ENCODE measurements around the gene BTBD10.

The BTBD10 gene

DNA sequence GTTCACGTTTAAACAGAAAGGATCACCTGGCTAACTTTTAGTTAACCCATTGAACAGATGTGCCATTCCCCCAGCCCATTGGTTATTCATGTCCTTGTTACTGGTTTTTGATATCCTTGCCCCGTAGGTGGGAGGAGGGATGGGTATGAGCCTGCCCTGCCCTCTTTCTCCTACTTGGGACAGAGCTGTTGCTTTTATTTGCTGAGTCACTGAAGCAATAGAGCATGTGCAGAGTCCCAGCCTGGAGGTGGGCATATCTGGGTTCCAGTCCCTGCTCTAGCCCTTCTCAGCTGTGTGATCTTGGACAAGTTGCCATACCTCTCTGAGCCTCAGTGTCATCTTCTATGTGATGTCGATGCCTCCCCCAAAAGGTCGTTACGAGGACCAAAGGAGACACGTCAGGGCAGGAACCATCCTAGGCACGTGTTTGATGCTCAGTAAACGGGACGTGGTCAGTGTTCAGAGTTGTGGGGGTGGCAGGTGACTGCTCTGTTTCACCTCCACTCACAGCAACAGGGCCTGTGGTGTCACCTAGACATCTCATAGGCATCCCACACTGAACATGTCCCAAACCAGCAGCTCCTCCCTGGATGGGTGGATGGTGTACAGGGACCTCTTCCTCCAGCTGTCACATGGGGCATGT is 124.5 kb downstream of the BTBD10 start:
- Histone ChIP-seq H3K27ac (peak overlapping the region; percentile 54 to 65), H3K27me3 (no peaks in the 10 kb centered on the region), H3K9me3 (no peaks in the 10 kb centered on the region), H3K36me3 (no peaks in the 10 kb centered on the region), H3K4me1 (peaks cover 0 to 40% (median 28%) of the 10 kb centered on the region in 4 donors), H3K4me3 (peak overlapping the region; percentile 36 to 43)
- intact Hi-C loops (cut with DNase I; ENCODE audit: low total_unique reads) = loop anchor here (5.0 kb wide), 1 partner anchor 56 kb away; no protein-coding TSS in a partner anchor
- TF ChIP-seq, protein P1, sequence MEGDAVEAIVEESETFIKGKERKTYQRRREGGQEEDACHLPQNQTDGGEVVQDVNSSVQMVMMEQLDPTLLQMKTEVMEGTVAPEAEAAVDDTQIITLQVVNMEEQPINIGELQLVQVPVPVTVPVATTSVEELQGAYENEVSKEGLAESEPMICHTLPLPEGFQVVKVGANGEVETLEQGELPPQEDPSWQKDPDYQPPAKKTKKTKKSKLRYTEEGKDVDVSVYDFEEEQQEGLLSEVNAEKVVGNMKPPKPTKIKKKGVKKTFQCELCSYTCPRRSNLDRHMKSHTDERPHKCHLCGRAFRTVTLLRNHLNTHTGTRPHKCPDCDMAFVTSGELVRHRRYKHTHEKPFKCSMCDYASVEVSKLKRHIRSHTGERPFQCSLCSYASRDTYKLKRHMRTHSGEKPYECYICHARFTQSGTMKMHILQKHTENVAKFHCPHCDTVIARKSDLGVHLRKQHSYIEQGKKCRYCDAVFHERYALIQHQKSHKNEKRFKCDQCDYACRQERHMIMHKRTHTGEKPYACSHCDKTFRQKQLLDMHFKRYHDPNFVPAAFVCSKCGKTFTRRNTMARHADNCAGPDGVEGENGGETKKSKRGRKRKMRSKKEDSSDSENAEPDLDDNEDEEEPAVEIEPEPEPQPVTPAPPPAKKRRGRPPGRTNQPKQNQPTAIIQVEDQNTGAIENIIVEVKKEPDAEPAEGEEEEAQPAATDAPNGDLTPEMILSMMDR (IDR thresholded peaks at IDR 0.05) = no peak
- no peak for DNase-seq

DNA sequence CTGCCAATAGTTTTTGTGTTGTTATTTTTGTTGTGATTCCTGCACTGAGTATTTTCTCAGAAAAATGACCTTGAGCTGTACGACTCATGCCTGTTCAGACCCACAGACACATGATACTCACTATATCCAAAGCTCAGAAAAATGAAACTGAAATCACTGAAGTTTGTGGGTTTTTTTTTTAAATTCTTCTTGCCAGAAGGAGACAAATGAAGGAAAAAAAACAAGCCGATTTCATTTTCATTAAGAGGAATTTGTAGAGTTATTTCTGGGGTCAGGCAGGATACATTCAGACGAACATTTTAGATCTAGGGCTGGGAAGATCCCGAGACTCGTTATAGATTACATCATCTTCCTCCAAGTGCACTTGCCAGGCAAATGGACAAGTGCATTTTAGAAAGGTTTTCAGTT is 125.0 kb downstream of the BTBD10 start:
- Histone ChIP-seq H3K36me3 (no peaks in the 10 kb centered on the region), H3K27me3 (no peaks in the 10 kb centered on the region), H3K9me3 (no peaks in the 10 kb centered on the region), H3K27ac (peak overlapping the region; percentile 54 to 65), H3K4me1 (peaks cover 0 to 41% (median 30%) of the 10 kb centered on the region in 4 donors), H3K4me3 (peak overlapping the region; percentile 36 to 43)
- DNase-seq = no peak
- TF ChIP-seq, protein P1 (IDR thresholded peaks at IDR 0.05) = no peak
- intact Hi-C loops (cut with DNase I; ENCODE audit: low total_unique reads) = loop anchor here (5.0 kb wide), 1 partner anchor 56 kb away; no protein-coding TSS in a partner anchor
